Measurements from ENCODE around the gene ARFGAP1. TPM values are rescaled to one million over a fixed set of nuclear protein-coding genes. Genes with fewer than 3 reads are reported as not detected.

The ARFGAP1 gene
- total RNA-seq, 1 donor from 2014 or later = 208 TPM

DNA sequence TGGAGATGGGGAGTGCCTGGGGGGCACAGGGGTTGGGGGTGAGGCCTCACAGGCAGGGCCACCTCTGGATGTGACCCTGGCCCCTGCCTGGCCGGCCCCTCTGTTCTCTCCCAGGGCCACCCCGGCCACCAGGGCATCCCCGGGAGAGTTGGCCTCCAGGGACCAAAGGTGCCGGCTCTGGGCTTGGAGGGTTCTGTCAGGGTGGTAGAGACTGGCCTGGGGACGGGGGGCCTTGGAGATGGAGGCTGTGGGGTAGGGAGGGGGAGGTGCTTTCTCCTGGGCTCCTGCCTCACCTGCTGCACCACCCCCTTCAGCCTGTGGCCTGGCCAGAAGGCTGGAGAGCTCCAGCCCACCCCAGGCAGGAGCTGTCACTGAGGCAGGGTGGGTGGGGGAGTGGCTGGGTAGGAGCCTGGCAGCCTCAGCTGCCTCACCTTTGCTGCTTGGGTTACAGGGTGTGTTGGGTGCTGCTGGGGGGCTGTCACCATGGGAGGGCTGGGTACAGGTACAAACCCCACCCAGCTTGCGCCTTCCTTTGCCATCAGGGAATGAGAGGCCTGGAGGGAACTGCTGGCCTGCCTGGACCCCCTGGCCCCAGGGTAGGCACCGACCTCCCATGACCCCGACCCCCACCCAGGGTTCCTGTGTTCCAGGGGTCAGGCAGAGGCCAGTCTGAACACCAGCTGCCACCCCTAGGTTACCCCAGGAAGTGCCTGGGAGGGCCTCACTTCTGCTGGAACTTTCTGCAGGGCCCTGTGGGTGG, 53.1 kb downstream of the ARFGAP1 start:
- TF ChIP-seq, protein P1, sequence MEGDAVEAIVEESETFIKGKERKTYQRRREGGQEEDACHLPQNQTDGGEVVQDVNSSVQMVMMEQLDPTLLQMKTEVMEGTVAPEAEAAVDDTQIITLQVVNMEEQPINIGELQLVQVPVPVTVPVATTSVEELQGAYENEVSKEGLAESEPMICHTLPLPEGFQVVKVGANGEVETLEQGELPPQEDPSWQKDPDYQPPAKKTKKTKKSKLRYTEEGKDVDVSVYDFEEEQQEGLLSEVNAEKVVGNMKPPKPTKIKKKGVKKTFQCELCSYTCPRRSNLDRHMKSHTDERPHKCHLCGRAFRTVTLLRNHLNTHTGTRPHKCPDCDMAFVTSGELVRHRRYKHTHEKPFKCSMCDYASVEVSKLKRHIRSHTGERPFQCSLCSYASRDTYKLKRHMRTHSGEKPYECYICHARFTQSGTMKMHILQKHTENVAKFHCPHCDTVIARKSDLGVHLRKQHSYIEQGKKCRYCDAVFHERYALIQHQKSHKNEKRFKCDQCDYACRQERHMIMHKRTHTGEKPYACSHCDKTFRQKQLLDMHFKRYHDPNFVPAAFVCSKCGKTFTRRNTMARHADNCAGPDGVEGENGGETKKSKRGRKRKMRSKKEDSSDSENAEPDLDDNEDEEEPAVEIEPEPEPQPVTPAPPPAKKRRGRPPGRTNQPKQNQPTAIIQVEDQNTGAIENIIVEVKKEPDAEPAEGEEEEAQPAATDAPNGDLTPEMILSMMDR (IDR thresholded peaks at IDR 0.05; ENCODE audit: unreplicated experiment) = no peak
- DNase-seq (ENCODE audit: low spot score in 2 of 2, unreplicated experiment in 2 of 2) = no peak
- H3K27me3 Mint-ChIP-seq (ENCODE audit: low read depth) = peaks cover 12% of the 10 kb centered on the region
- no peaks in the 10 kb centered on the region for H3K9me3 Mint-ChIP-seq
- no peak overlapping the region for H3K4me3 Mint-ChIP-seq
- H3K36me3 Mint-ChIP-seq = no peaks in the 10 kb centered on the region
- peaks cover 11% of the 10 kb centered on the region for H3K4me1 Mint-ChIP-seq
- no peak overlapping the region for H3K27ac Mint-ChIP-seq

DNA sequence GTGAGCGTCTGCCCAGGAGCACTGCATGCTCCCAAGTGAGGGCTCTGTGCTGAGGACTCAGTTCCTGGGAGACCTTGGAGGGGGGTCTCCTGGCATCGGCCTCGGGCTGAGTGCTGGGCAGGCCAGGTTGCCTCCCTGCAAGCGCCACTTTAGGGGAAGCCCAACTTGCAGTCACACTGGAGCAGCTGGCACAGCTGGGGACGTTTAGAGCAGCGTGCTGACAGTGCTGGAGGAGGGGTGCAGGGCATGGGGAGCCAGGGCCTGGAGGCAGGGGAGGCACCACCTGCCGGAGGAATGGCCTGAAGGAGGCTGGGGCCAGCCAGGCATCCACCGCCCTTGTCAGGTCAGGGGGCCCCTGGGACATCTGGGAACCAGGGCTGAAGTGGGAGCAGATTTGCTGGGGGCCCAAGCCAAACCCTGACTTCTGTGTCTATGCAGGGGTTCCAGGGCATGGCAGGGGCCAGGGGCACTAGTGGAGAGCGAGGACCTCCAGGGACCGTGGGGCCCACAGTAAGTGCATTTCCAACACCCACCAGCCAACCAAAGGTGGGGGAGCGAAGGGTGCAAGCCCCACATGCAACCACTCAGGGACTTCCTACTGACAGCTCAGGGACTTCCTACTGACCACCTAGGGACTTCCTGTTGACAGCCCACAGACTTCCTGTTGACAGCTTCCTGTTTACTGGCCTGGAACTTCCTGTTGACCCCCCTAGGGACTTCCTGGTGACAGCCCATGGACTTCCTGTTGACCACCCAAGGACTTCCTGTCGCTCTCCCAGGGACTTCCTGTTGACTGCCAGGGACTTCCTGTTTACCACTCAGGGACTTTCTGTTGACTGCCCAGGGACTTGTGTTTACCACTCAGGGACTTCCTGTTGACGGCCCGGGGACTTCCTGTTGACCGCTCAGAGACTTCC, 54.0 kb downstream of the ARFGAP1 start:
- TF ChIP-seq, protein P1 (IDR thresholded peaks at IDR 0.05; ENCODE audit: unreplicated experiment) = no peak
- Mint-ChIP-seq H3K9me3 (peaks cover 2% of the 10 kb centered on the region), H3K27me3 (ENCODE audit: low read depth) (peaks cover 12% of the 10 kb centered on the region), H3K27ac (no peak overlapping the region), H3K4me3 (no peak overlapping the region), H3K4me1 (peaks cover 10% of the 10 kb centered on the region), H3K36me3 (no peaks in the 10 kb centered on the region)
- DNase-seq (ENCODE audit: low spot score in 2 of 2, unreplicated experiment in 2 of 2) = no peak

DNA sequence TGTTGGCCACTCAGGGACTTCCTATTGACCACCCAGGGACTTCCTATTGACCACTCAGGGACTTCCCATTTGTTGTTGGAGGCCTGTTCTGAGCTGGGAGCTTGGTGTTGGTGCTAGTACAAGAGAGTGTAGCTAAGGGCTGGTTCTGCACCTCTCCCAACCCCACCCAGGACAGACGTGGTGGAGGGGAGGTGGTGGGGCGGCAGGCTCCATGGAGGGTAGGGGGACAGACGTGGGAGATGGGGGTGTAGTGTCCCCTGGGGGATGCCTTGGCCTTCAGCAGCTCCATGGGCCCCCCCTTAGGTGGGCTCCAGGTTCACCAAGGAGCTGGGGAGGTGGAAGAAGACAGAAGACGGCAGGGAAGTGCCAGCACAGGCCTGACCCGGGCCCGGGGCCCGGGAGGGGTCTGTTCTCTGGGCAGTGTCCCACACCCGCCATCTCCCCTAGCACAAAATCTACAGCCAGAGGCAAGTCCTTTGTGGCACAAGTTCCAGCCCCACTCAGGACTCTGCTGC, 54.7 kb downstream of the ARFGAP1 start:
- Mint-ChIP-seq H3K27ac (no peak overlapping the region), H3K36me3 (peaks cover 3% of the 10 kb centered on the region), H3K27me3 (ENCODE audit: low read depth) (peaks cover 12% of the 10 kb centered on the region), H3K4me1 (peaks cover 10% of the 10 kb centered on the region), H3K9me3 (peaks cover 7% of the 10 kb centered on the region), H3K4me3 (no peak overlapping the region)
- TF ChIP-seq, protein P1 (IDR thresholded peaks at IDR 0.05; ENCODE audit: unreplicated experiment) = no peak
- DNase-seq (ENCODE audit: low spot score in 2 of 2, unreplicated experiment in 2 of 2) = no peak

DNA sequence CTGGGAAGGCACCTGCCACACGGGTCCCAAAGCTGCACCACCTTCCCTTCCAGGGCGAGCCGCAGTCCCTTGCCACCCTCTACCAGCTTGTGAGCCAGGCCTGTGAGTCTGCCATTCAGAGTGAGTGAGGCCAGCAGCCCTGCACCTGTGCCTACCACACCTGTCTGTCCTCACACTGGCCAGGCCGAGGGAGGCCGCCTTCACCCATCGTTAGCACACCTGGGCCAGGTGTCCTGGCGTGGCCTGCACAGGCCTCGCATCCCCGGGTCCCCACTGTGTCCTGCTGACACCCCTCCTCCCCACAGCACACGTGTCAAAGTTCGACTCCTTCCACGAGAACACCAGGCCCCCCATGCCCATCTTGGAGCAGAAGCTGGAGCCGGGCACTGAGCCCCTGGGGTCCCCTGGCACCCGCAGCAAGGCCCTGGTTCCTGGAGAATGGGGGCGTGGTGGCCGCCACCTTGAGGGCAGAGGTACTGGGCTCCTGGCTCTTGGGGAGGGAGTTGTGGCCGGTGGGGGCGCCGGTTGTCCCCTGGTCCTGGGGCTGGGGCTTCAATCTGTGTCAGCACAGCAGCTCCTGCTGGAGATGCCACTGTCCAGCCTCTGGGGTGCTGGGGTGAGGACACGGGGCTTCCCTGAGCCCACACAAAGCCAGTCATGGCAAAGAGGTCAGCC, 55.5 kb downstream of the ARFGAP1 start:
- TF ChIP-seq, protein P1 (IDR thresholded peaks at IDR 0.05; ENCODE audit: unreplicated experiment) = no peak
- no peak for DNase-seq (ENCODE audit: low spot score in 2 of 2, unreplicated experiment in 2 of 2)
- peaks cover 8% of the 10 kb centered on the region for H3K4me1 Mint-ChIP-seq
- H3K27me3 Mint-ChIP-seq (ENCODE audit: low read depth) = peaks cover 10% of the 10 kb centered on the region
- H3K27ac Mint-ChIP-seq = no peak overlapping the region
- H3K4me3 Mint-ChIP-seq = no peak overlapping the region
- peaks cover 7% of the 10 kb centered on the region for H3K9me3 Mint-ChIP-seq
- H3K36me3 Mint-ChIP-seq = peaks cover 3% of the 10 kb centered on the region

DNA sequence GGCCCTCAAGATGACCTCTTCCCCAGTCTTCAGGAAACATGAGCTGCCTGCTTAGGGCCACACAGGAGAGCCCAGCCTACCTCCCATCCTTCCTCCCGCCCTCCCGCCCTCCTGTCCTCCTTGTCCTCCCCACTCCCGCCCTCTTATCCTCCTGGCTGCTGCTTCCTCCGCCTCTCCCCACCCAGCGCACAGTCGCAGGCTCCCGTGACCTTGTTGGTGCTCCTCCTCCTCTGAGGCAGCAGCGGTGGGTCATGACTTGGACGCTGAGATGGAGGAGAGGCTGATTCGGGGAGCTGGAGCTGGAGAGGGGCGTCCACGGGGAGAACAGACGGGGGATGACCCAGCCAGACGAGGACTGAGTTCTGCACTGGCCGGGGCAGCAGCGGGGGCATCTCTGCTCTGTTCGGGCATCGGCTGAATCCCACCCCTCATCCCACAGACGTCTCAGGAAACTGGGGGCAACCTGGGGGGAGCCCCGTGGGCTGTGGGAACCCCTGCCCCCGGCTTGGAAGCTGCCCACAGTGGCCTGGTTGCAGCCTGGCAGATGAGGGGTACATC, 56.2 kb downstream of the ARFGAP1 start:
- Mint-ChIP-seq H3K27me3 (ENCODE audit: low read depth) (peaks cover 5% of the 10 kb centered on the region), H3K9me3 (peaks cover 7% of the 10 kb centered on the region), H3K4me3 (no peak overlapping the region), H3K36me3 (peaks cover 3% of the 10 kb centered on the region), H3K4me1 (peaks cover 7% of the 10 kb centered on the region), H3K27ac (no peak overlapping the region)
- TF ChIP-seq, protein P1 (IDR thresholded peaks at IDR 0.05; ENCODE audit: unreplicated experiment) = no peak
- DNase-seq (ENCODE audit: low spot score in 2 of 2, unreplicated experiment in 2 of 2) = no peak

Measured in mesothelial cell of epicardium (in vitro differentiated cells).